Epithelial cell of proximal tubule (primary cell): ENCODE measurements around the gene GSDME. TPM values are rescaled to one million over a fixed set of nuclear protein-coding genes. Genes with fewer than 3 reads are reported as not detected.

Source experiments
- DNase-seq: peaks from one replicate; pipeline ENCODE4 v3.0.0-alpha.2; 2011; ENCODE audit warnings: low read depth
- H3K4me3 ChIP-seq: 2 replicates; pipeline ENCODE4 v1.5.1; 2011; ENCODE audit warnings: low read depth, mild to moderate bottlenecking, low read length
- total RNA-seq: library from RNA; depleted of rRNA; stranded (reverse); fragments of >200 nt; gene quantifications from 2 replicates; pipeline ENCODE4 v1.2.3, GENCODE V29; 2015
- TF ChIP-seq, protein P1 (sequence below): conservative IDR thresholded peaks from 2 replicates; pipeline ENCODE4 v1.5.1; 2012; ENCODE audit warnings: low read depth, mild to moderate bottlenecking, low read length

The GSDME gene
- 42.8 and 73.6 TPM in 2 replicates for total RNA-seq

DNA sequence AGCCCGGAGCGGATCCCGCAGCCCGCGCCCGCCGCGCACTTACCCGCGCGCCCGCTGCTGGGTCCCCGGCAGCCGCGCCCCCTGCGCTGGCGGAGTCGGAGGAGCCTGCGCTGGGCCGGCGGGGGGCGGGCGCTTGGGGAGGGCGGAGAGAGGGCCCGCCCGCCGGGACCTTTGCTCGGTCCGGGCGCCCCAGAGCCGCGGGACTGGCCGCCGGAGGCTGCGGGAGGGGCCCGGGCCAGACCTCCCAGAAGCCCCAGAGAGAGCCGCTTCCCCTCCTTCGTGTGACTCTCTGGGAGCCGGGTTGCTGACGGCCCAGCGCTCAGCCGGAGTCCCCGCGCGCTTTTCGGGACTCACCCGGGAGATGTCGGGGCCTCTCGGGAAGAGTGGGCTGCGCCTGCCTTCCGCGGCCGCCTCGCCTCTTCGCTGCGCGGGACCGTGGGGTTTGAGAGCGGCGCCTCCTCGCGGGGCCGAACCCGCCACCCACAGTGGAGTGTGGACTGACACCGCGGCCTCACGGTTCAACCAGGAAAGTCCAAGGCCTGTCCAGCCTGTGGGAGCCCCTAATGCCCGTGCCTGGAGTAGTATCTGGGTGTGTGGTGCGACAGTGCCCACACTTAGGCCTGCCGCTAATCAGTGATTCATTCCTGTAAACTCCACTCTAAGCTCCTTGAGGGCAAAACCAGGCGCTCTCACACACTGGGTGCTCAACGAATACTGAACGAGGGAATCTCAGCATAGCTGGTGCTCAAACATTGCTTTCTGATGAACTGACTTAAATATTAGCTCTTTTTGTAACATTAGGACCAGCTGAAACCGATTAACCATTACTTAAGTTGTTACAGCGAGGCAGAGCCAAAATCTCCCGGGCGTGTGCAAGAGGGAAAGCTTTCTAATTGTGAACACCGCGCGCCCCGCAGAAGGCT is at the start of gene GSDME:
Gene GSDME (minus strand): TSS at position 112 of the 923 bp plus-strand sequence. CDS start 7,690 bp downstream, outside the sequence.
- TF ChIP-seq, protein P1, sequence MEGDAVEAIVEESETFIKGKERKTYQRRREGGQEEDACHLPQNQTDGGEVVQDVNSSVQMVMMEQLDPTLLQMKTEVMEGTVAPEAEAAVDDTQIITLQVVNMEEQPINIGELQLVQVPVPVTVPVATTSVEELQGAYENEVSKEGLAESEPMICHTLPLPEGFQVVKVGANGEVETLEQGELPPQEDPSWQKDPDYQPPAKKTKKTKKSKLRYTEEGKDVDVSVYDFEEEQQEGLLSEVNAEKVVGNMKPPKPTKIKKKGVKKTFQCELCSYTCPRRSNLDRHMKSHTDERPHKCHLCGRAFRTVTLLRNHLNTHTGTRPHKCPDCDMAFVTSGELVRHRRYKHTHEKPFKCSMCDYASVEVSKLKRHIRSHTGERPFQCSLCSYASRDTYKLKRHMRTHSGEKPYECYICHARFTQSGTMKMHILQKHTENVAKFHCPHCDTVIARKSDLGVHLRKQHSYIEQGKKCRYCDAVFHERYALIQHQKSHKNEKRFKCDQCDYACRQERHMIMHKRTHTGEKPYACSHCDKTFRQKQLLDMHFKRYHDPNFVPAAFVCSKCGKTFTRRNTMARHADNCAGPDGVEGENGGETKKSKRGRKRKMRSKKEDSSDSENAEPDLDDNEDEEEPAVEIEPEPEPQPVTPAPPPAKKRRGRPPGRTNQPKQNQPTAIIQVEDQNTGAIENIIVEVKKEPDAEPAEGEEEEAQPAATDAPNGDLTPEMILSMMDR, result peak; percentile 8
- peak within 1 kb of the TSS; percentile 72 for H3K4me3 ChIP-seq
- no peak for DNase-seq

DNA sequence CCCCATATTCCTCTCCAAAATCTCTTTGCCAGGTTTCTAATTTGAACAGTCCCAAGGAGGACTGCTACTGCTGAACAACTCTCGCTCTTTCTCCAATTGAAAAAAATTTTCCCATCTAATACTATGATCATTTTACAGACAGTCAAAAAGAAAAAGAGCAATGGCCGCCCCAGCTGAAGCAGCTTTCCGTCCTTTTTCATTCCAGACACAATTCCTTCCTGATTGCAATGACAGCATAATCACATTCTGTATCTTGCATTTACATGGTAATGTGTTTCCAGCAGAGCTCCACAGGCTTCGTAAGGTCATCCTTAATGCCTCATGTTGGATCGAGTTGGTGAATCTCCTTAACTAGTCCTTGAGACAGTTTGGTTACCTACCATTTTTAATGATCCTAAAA is 45.0 kb upstream of the GSDME start:
- no peak overlapping the region for H3K4me3 ChIP-seq
- TF ChIP-seq, protein P1, result no peak
- DNase-seq, result no peak

DNA sequence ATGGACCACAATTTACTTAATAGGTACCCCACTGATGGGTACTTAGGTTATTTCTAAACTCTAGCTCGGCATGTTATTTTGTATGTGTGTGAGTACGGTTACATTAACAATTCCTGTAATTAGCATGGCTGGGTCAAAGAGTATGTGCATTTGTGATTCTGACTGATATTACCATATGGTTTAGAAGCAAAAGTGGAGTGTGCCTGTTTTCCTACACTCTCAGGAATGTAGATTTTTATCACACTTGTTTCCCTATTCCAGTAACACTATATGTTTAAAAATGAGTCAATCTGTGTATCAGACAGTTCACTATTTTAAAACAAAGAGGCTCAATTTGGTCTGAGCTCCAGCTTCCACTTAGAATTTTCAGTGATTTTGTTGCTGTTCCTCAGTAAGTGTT is 44.6 kb upstream of the GSDME start:
- no peak overlapping the region for H3K4me3 ChIP-seq
- DNase-seq, result no peak
- TF ChIP-seq, protein P1, result no peak

DNA sequence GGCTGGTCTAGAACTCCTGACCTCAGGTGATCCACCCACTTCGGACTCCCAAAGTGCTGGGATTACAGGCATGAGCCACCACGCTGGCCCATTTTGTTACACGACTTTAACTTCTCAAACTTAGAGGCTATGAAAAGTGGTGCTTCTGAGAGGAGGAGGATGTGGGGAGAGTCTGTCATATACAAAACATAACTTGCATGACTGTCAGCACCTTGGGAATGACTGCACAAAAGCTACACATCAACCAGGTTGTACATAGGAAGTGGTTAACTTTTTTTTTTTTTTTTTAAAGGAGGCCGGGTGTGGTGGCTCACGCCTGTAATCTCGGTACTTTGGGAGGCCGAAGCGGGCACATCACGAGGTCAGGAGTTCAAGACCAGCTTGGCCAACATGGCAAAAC is 43.4 kb upstream of the GSDME start:
- DNase-seq, result no peak
- H3K4me3 ChIP-seq, result no peak overlapping the region
- TF ChIP-seq, protein P1, result no peak

DNA sequence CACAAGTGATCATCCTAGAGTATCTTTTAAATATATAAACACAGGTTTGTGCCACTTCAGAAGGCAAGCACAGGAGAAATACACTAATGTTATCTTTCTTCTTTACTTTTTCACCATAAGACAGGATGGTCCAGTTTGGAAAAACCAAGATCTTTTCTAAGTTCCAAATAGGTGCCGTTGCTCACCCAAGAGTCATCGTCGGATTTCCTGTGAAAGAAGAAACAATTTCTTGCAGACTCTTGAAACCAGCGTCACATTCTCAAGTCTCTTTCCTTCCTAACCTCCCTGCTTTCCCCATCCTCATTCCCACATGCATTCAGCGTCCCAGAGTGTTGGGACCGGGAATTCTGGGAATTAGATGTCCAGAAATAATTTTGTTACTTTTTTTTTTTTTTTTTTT is 42.8 kb upstream of the GSDME start:
- TF ChIP-seq, protein P1, result no peak
- no peak overlapping the region for H3K4me3 ChIP-seq
- DNase-seq, result no peak

DNA sequence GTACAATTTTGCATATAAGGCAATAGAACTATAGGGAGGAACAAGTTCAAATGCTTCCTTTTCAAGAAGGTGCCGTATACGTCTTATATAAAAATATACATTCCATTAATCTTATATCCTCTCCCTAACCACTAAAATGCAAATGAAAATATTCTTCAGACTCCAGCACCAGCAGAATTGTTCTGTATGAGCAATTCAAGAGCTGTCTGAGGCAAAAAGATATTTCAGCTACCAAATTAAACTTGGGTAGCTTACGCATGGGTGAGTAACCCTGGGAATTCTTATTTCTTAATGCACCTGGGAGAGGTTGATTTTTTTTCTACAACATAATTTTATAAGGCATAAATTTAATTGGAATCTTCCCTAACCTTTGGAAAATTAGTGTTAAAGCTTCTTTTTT is 42.2 kb upstream of the GSDME start:
- TF ChIP-seq, protein P1, result no peak
- no peak overlapping the region for H3K4me3 ChIP-seq
- DNase-seq, result no peak

DNA sequence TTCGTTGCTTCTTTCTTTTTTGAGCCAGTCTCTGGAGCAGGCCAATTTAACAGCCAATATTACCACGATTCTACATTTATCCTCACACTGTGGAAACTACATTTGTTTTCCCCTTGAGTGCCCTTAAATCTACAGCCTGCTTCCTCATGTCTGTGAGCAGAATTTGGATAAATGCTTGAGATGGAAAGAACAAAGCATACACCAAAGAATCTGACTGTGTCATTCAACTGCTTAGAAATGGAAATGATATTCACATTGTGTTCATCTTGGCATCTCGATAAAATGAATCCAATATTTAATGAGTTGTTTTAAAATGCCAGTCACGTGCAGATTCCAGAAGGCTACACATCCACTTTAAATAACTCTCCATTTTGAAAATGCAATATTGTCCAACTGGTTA is 41.0 kb upstream of the GSDME start:
- TF ChIP-seq, protein P1, result no peak
- DNase-seq, result no peak
- no peak overlapping the region for H3K4me3 ChIP-seq
